HepG2 (cell line): ENCODE results near the gene NPHS1. TPM values are rescaled to one million over a fixed set of nuclear protein-coding genes. Genes with fewer than 3 reads are reported as not detected.

Experiments used
- AGO1 ChIP-seq: fragments of 200-400 bp; formaldehyde crosslinking; IDR thresholded peaks from 2 replicates; pipeline ENCODE4 v1.6.1; 2017; ENCODE audit warnings: mild to moderate bottlenecking, low read depth, low read length, moderate library complexity; ENCODE audit not compliant: poor library complexity, severe bottlenecking
- AKAP8 ChIP-seq: sonication (generic); formaldehyde crosslinking; IDR thresholded peaks from 2 replicates; pipeline ENCODE4 v1.5.1; 2020; ENCODE audit warnings: mild to moderate bottlenecking, missing genetic modification reagents
- ATM ChIP-seq: fragments of 450-650 bp; IDR thresholded peaks from 2 replicates; pipeline ENCODE4 v1.7.1; 2017; ENCODE audit warnings: mild to moderate bottlenecking, borderline replicate concordance
- GRHL1 ChIP-seq: sonication (generic); formaldehyde crosslinking; conservative IDR thresholded peaks from 2 replicates; pipeline ENCODE4 v1.8.0; 2022; ENCODE audit warnings: missing genetic modification reagents
- KDM1A ChIP-seq: IDR thresholded peaks from 2 replicates; pipeline ENCODE4 v1.6.1; 2016; ENCODE audit warnings: missing compliant biosample characterization
- MAFK ChIP-seq, 2 experiments: IDR thresholded peaks in 1 of 2; conservative IDR thresholded peaks in 1 of 2; 2 replicates each; pipeline ENCODE4 v1.6.1; 2011; ENCODE audit warnings: improper control_type of control experiment in 2 of 2, low read length in 2 of 2
- MEIS1 ChIP-seq: sonication (generic); formaldehyde crosslinking; IDR thresholded peaks from 2 replicates; pipeline ENCODE4 v1.9.0; 2021; ENCODE audit warnings: mild to moderate bottlenecking, missing genetic modification reagents, moderate library complexity, borderline replicate concordance
- MIER2 ChIP-seq: IDR thresholded peaks from 2 replicates; pipeline ENCODE4 v1.6.1; 2016; ENCODE audit warnings: missing biosample characterization, missing genetic modification reagents
- RBAK ChIP-seq: sonication (generic); formaldehyde crosslinking; IDR thresholded peaks from 2 replicates; pipeline ENCODE4 v1.5.1; 2020; ENCODE audit warnings: mild to moderate bottlenecking, missing genetic modification reagents
- SMYD3 ChIP-seq: sonication (generic); formaldehyde crosslinking; IDR thresholded peaks from 2 replicates; pipeline ENCODE4 v1.8.1; 2023; ENCODE audit warnings: mild to moderate bottlenecking, missing genetic modification reagents
- THYN1 ChIP-seq: sonication (generic); formaldehyde crosslinking; IDR thresholded peaks from 2 replicates; pipeline ENCODE4 v1.8.1; 2023; ENCODE audit warnings: low read depth, mild to moderate bottlenecking, moderate library complexity, missing genetic modification reagents, borderline replicate concordance
- TIGD3 ChIP-seq: sonication (generic); formaldehyde crosslinking; IDR thresholded peaks from 2 replicates; pipeline ENCODE4 v1.5.1; 2020; ENCODE audit warnings: mild to moderate bottlenecking, missing genetic modification reagents, borderline replicate concordance
- ZFP36 ChIP-seq: fragments of 150-350 bp; IDR thresholded peaks from 2 replicates; pipeline ENCODE4 v1.6.1; 2018; ENCODE audit warnings: borderline replicate concordance, low read length, low read depth; ENCODE audit not compliant: partially characterized antibody
- ZKSCAN8 ChIP-seq: IDR thresholded peaks from 2 replicates; pipeline ENCODE4 v1.6.1; 2016; ENCODE audit warnings: borderline replicate concordance, missing genetic modification reagents, missing compliant biosample characterization
- ZNF253 ChIP-seq: sonication (generic); formaldehyde crosslinking; IDR thresholded peaks from 2 replicates; pipeline ENCODE4 v1.8.0; 2022; ENCODE audit warnings: mild to moderate bottlenecking, missing genetic modification reagents, borderline replicate concordance
- ZNF468 ChIP-seq: sonication (generic); formaldehyde crosslinking; IDR thresholded peaks from 2 replicates; pipeline ENCODE4 v1.8.0; 2022; ENCODE audit warnings: mild to moderate bottlenecking, moderate library complexity, missing genetic modification reagents
- ZNF619 ChIP-seq: sonication (generic); formaldehyde crosslinking; IDR thresholded peaks from 2 replicates; pipeline ENCODE4 v1.4.0; 2020; ENCODE audit warnings: mild to moderate bottlenecking, missing genetic modification reagents
- polyA plus RNA-seq, 8 experiments: library from polyadenylated mRNA; depleted of rRNA in 3 of 8; stranded (reverse) in 7 of 8; unstranded in 1 of 8; fragments of >200 nt; fragmentation: Illumina TruSeq in 4 of 8; extraction: Trizol in 4 of 8; gene quantifications; 2 replicates each; pipeline versions ENCODE4 v1.2.1 to v1.2.3, GENCODE V29; 2011 to 2016; ENCODE audit warnings: low read depth in 4 of 8, missing spikeins in 1 of 8, mixed read lengths in 1 of 8; ENCODE audit not compliant: insufficient read depth in 1 of 8
- total RNA-seq, 5 experiments: library from RNA; depleted of rRNA; stranded (reverse); fragments of >200 nt; fragmentation: Illumina TruSeq; extraction: Trizol; gene quantifications; 2 replicates each; pipeline ENCODE4 v1.2.3, GENCODE V29; 2016; ENCODE audit warnings: low read depth in 1 of 5
- TF ChIP-seq, protein P1 (sequence below): sonication (generic); formaldehyde crosslinking; conservative IDR thresholded peaks from 2 replicates; pipeline ENCODE4 v1.5.0; 2020; ENCODE audit warnings: missing genetic modification reagents
- TF ChIP-seq, protein P2 (sequence below): sonication (generic); formaldehyde crosslinking; IDR thresholded peaks from 2 replicates; pipeline ENCODE4 v1.4.0; 2020; ENCODE audit warnings: missing genetic modification reagents
- TF ChIP-seq, protein P3 (sequence below): sonication (generic); formaldehyde crosslinking; conservative IDR thresholded peaks from 2 replicates; pipeline ENCODE4 v1.8.1; 2023; ENCODE audit warnings: missing genetic modification reagents

The NPHS1 gene
- total and polyA plus RNA-seq, 2 of the 13 experiments (the other 11 are each of a cell fraction or from before 2014, with no cell fraction given), result not detected

DNA sequence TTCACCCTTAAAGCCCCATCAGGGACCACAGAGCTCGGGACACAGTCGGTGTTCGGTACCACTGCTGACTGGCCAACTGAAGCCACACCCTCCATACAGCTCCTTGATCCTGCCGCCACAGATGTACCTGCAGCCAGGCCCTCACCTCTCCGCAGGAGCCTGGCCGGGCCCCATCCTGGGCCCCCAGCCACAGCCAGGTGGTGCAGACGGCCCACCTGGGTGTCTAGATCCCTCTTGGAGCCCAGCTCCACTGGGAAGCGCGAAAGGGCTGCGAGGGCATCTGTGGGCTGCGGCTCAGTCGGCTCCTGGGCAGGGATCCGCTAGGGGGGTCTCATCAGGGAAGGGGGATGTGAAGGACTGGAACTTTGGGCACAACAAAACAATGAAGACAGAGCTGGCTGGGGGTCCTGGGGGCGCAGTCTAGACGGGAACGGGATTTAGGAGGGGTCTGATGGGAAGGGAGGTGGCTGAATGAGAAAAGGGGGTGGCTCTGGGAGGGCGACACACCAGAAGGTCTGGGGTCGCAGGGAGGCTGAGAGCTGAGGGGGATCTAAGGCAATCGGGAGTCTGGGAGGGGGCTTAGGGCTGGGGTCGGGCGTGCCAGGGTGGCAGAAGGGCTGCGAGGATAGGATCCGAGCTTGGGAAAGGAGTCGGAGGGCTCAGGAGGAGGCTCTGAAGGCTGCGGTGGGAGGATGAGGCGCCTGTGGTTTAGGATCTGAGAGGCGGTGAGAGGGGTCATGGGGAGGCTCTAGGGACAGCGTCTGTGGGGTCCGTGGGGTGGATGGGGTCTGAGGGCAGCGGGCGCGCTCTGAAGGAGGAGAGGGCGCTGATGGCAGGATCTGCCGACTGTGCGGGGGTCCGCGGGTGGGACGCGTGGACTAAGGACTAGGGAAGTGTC is 55.4 kb downstream of the NPHS1 start (continued):
- TF ChIP-seq THYN1 (CRISPR knock-in tag), result no peak
- TF ChIP-seq ATM, result no peak
- TF ChIP-seq, protein P1, sequence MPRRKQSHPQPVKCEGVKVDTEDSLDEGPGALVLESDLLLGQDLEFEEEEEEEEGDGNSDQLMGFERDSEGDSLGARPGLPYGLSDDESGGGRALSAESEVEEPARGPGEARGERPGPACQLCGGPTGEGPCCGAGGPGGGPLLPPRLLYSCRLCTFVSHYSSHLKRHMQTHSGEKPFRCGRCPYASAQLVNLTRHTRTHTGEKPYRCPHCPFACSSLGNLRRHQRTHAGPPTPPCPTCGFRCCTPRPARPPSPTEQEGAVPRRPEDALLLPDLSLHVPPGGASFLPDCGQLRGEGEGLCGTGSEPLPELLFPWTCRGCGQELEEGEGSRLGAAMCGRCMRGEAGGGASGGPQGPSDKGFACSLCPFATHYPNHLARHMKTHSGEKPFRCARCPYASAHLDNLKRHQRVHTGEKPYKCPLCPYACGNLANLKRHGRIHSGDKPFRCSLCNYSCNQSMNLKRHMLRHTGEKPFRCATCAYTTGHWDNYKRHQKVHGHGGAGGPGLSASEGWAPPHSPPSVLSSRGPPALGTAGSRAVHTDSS (CRISPR knock-in tag), result no peak
- no peak for TF ChIP-seq ZFP36
- no peak for TF ChIP-seq TIGD3
- TF ChIP-seq KDM1A (CRISPR knock-in tag), result no peak
- TF ChIP-seq, protein P2, sequence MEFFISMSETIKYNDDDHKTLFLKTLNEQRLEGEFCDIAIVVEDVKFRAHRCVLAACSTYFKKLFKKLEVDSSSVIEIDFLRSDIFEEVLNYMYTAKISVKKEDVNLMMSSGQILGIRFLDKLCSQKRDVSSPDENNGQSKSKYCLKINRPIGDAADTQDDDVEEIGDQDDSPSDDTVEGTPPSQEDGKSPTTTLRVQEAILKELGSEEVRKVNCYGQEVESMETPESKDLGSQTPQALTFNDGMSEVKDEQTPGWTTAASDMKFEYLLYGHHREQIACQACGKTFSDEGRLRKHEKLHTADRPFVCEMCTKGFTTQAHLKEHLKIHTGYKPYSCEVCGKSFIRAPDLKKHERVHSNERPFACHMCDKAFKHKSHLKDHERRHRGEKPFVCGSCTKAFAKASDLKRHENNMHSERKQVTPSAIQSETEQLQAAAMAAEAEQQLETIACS, result no peak
- TF ChIP-seq SMYD3 (CRISPR knock-in tag), result no peak
- TF ChIP-seq MEIS1, result no peak
- TF ChIP-seq, protein P3, sequence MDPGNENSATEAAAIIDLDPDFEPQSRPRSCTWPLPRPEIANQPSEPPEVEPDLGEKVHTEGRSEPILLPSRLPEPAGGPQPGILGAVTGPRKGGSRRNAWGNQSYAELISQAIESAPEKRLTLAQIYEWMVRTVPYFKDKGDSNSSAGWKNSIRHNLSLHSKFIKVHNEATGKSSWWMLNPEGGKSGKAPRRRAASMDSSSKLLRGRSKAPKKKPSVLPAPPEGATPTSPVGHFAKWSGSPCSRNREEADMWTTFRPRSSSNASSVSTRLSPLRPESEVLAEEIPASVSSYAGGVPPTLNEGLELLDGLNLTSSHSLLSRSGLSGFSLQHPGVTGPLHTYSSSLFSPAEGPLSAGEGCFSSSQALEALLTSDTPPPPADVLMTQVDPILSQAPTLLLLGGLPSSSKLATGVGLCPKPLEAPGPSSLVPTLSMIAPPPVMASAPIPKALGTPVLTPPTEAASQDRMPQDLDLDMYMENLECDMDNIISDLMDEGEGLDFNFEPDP (CRISPR knock-in tag), result 0 out of 2 replicates have a peak, but pooled peaks have one; percentile 10
- TF ChIP-seq GRHL1 (CRISPR knock-in tag), result no peak
- 0 out of 2 replicates have a peak, but pooled peaks have one; percentile 2 for TF ChIP-seq AKAP8 (CRISPR knock-in tag)
- TF ChIP-seq ZKSCAN8 (CRISPR knock-in tag), result no peak
- TF ChIP-seq ZNF619, result no peak
- TF ChIP-seq RBAK, result no peak
- no peak for TF ChIP-seq ZNF468
- TF ChIP-seq MAFK (conservative IDR thresholded peaks at IDR 0.05 in 1 of 2, IDR thresholded peaks at IDR 0.05 in 1 of 2; ENCODE audit: low read length in 2 of 2), result no peak
- peak; percentile 98 for TF ChIP-seq AGO1
- TF ChIP-seq MIER2 (CRISPR knock-in tag), result no peak
- no peak for TF ChIP-seq ZNF253 (CRISPR knock-in tag)
